DND-41 (cell line): ENCODE data around the gene DNPH1.

Source experiments
- ATAC-seq: fragments of 200-7000 bp; cut with Tn5 transposase; 3 replicates; pipeline ENCODE4 v1.9.1; 2021; ENCODE audit warnings: low read depth; ENCODE audit not compliant: insufficient read depth
- DNase-seq: peaks from one replicate; pipeline ENCODE4 v3.0.0-alpha.2; 2020
- H2AFZ ChIP-seq: 2 replicates; pipeline ENCODE4 v1.6.0; 2012; ENCODE audit warnings: low read depth, low read length
- H3K27ac ChIP-seq: 2 replicates; pipeline ENCODE4 v1.5.1; 2012; ENCODE audit warnings: low read length, inconsistent platforms
- H3K27me3 ChIP-seq: fragments of 200-600 bp; sonication (generic); 2 replicates; pipeline ENCODE4 v1.6.0; 2012; ENCODE audit warnings: low read length, mild to moderate bottlenecking, inconsistent platforms; ENCODE audit not compliant: insufficient read depth, poor library complexity
- H3K36me3 ChIP-seq: 2 replicates; pipeline ENCODE4 v1.5.1; 2012; ENCODE audit warnings: low read length, inconsistent platforms; ENCODE audit not compliant: insufficient read depth
- H3K4me1 ChIP-seq: 2 replicates; pipeline ENCODE4 v1.5.1; 2012; ENCODE audit warnings: mild to moderate bottlenecking, low read length; ENCODE audit not compliant: insufficient read depth
- H3K4me2 ChIP-seq: 2 replicates; pipeline ENCODE4 v1.6.0; 2012; ENCODE audit warnings: mild to moderate bottlenecking, moderate library complexity, low read length, inconsistent platforms; ENCODE audit not compliant: insufficient read depth
- H3K4me3 ChIP-seq, 2 experiments: fragments of 200-600 bp in 1 of 2; shearing (Covaris generic) in 1 of 2; 2 replicates each; pipeline ENCODE4 v1.5.1; 2012 to 2016; ENCODE audit warnings: inconsistent platforms in 2 of 2, low read length in 2 of 2, mild to moderate bottlenecking in 2 of 2, low read depth in 1 of 2, moderate library complexity in 1 of 2
- H3K79me2 ChIP-seq: 2 replicates; pipeline ENCODE4 v1.6.0; 2012; ENCODE audit warnings: low read length, inconsistent platforms; ENCODE audit not compliant: insufficient read depth
- H3K9ac ChIP-seq: 2 replicates; pipeline ENCODE4 v1.6.0; 2012; ENCODE audit warnings: low read depth, mild to moderate bottlenecking, inconsistent platforms, low read length, moderate library complexity
- H3K9me3 ChIP-seq: 2 replicates; pipeline ENCODE4 v1.5.1; 2012; ENCODE audit warnings: low read length, moderate library complexity, mild to moderate bottlenecking, inconsistent platforms; ENCODE audit not compliant: insufficient read depth, severe bottlenecking
- H4K20me1 ChIP-seq: 2 replicates; pipeline ENCODE4 v1.6.0; 2012; ENCODE audit warnings: low read length; ENCODE audit not compliant: insufficient read depth
- CTCF ChIP-seq: IDR thresholded peaks from 2 replicates; pipeline ENCODE4 v1.5.1; 2012; ENCODE audit warnings: borderline replicate concordance, low read length, moderate library complexity, mild to moderate bottlenecking; ENCODE audit not compliant: poor library complexity, severe bottlenecking; ENCODE audit errors: extremely low read depth
- EZH2 ChIP-seq: IDR thresholded peaks from 3 replicates; pipeline ENCODE4 v1.6.1; 2012; ENCODE audit warnings: borderline replicate concordance, low read depth, mild to moderate bottlenecking, moderate library complexity, low read length, inconsistent platforms; ENCODE audit not compliant: severe bottlenecking

The DNPH1 gene

GRCh38 chr6:43192911-43193310 lies 36.4 kb downstream of the DNPH1 start:
- TF ChIP-seq CTCF (no peak), EZH2 (no peak)
- no peak overlapping the region for H3K4me3 ChIP-seq
- ATAC-seq = no peak
- no peak for DNase-seq
- H3K79me2 ChIP-seq = no peaks in the 10 kb centered on the region
- H3K4me1 ChIP-seq = no peaks in the 10 kb centered on the region
- H2AFZ ChIP-seq = no peak overlapping the region
- no peak overlapping the region for H3K9ac ChIP-seq
- H4K20me1 ChIP-seq = no peaks in the 10 kb centered on the region
- H3K27ac ChIP-seq = no peak overlapping the region
- H3K9me3 ChIP-seq = no peaks in the 10 kb centered on the region
- H3K36me3 ChIP-seq = peaks cover 64% of the 10 kb centered on the region
- H3K27me3 ChIP-seq = no peaks in the 10 kb centered on the region
- H3K4me2 ChIP-seq = no peak overlapping the region

DNA sequence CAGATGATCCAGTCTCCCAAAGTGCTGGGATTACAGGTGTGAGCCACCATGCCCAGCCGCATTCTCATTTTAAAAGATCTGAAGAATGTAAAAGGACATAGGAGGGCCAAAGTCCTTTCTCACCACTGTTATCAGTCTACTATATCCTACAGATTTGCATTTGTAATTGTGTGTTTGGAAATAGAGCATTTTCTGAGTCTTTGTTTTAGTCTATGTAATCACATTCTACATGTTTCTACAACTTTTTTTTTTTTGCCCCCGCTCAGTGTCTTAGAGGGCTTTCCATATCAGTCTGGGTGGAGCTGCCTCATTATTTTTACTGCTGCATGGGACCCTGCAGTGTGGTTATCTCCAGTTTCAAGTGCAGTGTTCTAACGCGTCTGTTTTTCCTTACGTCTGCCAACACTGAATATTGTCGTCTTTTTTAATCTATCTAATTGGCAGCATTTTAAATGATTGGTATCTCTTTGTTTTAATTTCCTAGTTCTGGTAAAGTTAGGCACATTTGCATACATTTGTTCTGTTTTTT lies 39.4 kb downstream of the DNPH1 start:
- H3K4me2 ChIP-seq = no peak overlapping the region
- H3K9me3 ChIP-seq = no peaks in the 10 kb centered on the region
- DNase-seq = no peak
- H3K79me2 ChIP-seq = no peaks in the 10 kb centered on the region
- H3K9ac ChIP-seq = no peak overlapping the region
- no peak for ATAC-seq
- H3K36me3 ChIP-seq = peaks cover 66% of the 10 kb centered on the region
- H4K20me1 ChIP-seq = no peaks in the 10 kb centered on the region; the same call in 1 of the 2 replicates
- H3K27me3 ChIP-seq = no peaks in the 10 kb centered on the region
- no peak overlapping the region for H3K27ac ChIP-seq
- H3K4me1 ChIP-seq = peaks cover 8% of the 10 kb centered on the region
- H2AFZ ChIP-seq = no peak overlapping the region
- no peak overlapping the region for H3K4me3 ChIP-seq
- no peak for TF ChIP-seq EZH2
- TF ChIP-seq CTCF = no peak

GRCh38 chr6:43188426-43188825 lies 40.9 kb downstream of the DNPH1 start:
- H3K4me1 ChIP-seq = peaks cover 22% of the 10 kb centered on the region
- no peak overlapping the region for H2AFZ ChIP-seq
- H3K9ac ChIP-seq = no peak overlapping the region
- ATAC-seq (no peak), DNase-seq (no peak)
- H3K9me3 ChIP-seq = no peaks in the 10 kb centered on the region
- H3K79me2 ChIP-seq = peaks cover 10% of the 10 kb centered on the region
- no peak overlapping the region for H3K4me3 ChIP-seq
- H4K20me1 ChIP-seq = peaks cover 2% of the 10 kb centered on the region; the same call in 1 of the 2 replicates
- peaks cover 65% of the 10 kb centered on the region for H3K36me3 ChIP-seq
- H3K4me2 ChIP-seq = no peak overlapping the region
- H3K27me3 ChIP-seq = no peaks in the 10 kb centered on the region
- no peak for TF ChIP-seq EZH2
- H3K27ac ChIP-seq = no peak overlapping the region

DNA sequence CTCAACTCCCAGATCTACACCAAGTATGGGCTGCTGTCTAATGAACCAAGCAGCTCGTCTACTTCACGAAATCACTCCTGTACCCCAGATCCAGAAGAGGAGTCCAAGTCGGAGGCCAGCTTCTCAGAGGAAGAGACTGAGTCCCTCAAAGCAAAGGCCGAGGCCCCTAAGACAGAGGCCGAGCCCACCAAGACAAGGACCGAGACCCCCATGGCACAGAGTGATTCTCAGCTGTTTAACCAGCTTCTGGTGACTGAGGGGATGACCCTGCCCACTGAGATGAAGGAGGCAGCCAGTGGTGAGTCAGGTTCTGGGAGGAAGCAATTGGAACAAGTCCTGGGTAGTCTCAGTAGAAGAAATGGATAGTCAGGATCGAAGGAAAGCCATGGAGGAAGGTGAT lies 41.5 kb downstream of the DNPH1 start:
- Histone ChIP-seq H3K36me3 (peaks cover 59% of the 10 kb centered on the region), H4K20me1 (peaks cover 2% of the 10 kb centered on the region; the same call in 1 of the 2 replicates), H3K4me1 (peaks cover 28% of the 10 kb centered on the region), H3K27me3 (no peaks in the 10 kb centered on the region), H3K79me2 (peaks cover 16% of the 10 kb centered on the region), H3K4me2 (no peak overlapping the region), H2AFZ (no peak overlapping the region), H3K4me3 (no peak overlapping the region), H3K9me3 (no peaks in the 10 kb centered on the region), H3K9ac (no peak overlapping the region), H3K27ac (no peak overlapping the region)
- DNase-seq (no peak), ATAC-seq (no peak)
- TF ChIP-seq EZH2 = no peak
- no peak for TF ChIP-seq CTCF
